H1 (cell line): ENCODE results near the gene NRXN3.

Experiments used
- ASH2L ChIP-seq: fragments of 200-600, 300-600 bp; sonication (generic); IDR thresholded peaks from one replicate; pipeline ENCODE4 v1.7.1; 2017; ENCODE audit warnings: low read length
- ATF3 ChIP-seq: IDR thresholded peaks from 2 replicates; pipeline ENCODE4 v1.6.1; 2011; ENCODE audit warnings: low read depth, mild to moderate bottlenecking, low read length; ENCODE audit not compliant: insufficient read depth
- BACH1 ChIP-seq: IDR thresholded peaks from 2 replicates; pipeline ENCODE4 v1.6.1; 2012; ENCODE audit warnings: low read length, improper control_type of control experiment
- CEBPB ChIP-seq: IDR thresholded peaks from 2 replicates; pipeline ENCODE4 v1.6.1; 2012; ENCODE audit warnings: low read depth, low read length
- CTCF ChIP-seq, 3 experiments: IDR thresholded peaks; 1 replicate in 2 of 3; 2 replicates in 1 of 3; pipeline versions ENCODE4 v1.5.1 to v1.6.1; 2011; ENCODE audit warnings: low read length in 3 of 3, mild to moderate bottlenecking in 3 of 3, inconsistent platforms in 2 of 3, low read depth in 1 of 3, moderate library complexity in 1 of 3; ENCODE audit not compliant: insufficient read depth in 1 of 3; ENCODE audit errors: control extremely low read depth in 1 of 3
- EZH2 ChIP-seq: fragments of 200-600 bp; sonication (generic); IDR thresholded peaks from 2 replicates; pipeline ENCODE4 v1.7.1; 2012; ENCODE audit warnings: low read depth, mild to moderate bottlenecking, moderate library complexity, low read length, inconsistent platforms; ENCODE audit not compliant: severe bottlenecking
- FOSL1 ChIP-seq: IDR thresholded peaks from 2 replicates; pipeline ENCODE4 v1.6.1; 2011; ENCODE audit warnings: mild to moderate bottlenecking, low read depth, low read length, moderate library complexity; ENCODE audit not compliant: insufficient read depth
- JUN ChIP-seq: IDR thresholded peaks from 2 replicates; pipeline ENCODE4 v1.6.1; 2011; ENCODE audit warnings: low read depth, mild to moderate bottlenecking, improper control_type of control experiment, low read length
- MAX ChIP-seq: IDR thresholded peaks from 2 replicates; pipeline ENCODE4 v1.6.1; 2012; ENCODE audit warnings: inconsistent platforms
- POLR2AphosphoS5 ChIP-seq: IDR thresholded peaks from 2 replicates; pipeline ENCODE4 v1.6.1; 2011; ENCODE audit warnings: low read depth, low read length
- TCF12 ChIP-seq: IDR thresholded peaks from 2 replicates; pipeline ENCODE4 v1.6.1; 2011; ENCODE audit warnings: low read depth, mild to moderate bottlenecking, low read length
- YY1 ChIP-seq: IDR thresholded peaks from 2 replicates; pipeline ENCODE4 v1.6.1; 2011; ENCODE audit warnings: low read depth, mild to moderate bottlenecking, low read length

GRCh38 chr14:79165471-79166090 lies 995.4 kb downstream of the NRXN3 start:
- TF ChIP-seq YY1: no peak
- no peak for TF ChIP-seq CTCF (IDR thresholded peaks at IDR 0.05; ENCODE audit: control extremely low read depth in 1 of 3, insufficient read depth in 1 of 3, low read depth in 1 of 3, low read length in 3 of 3)
- no peak for TF ChIP-seq CEBPB
- TF ChIP-seq POLR2AphosphoS5: no peak
- no peak for TF ChIP-seq JUN
- no peak for TF ChIP-seq TCF12
- no peak for TF ChIP-seq ASH2L
- no peak for TF ChIP-seq MAX
- no peak for TF ChIP-seq FOSL1
- TF ChIP-seq BACH1: no peak
- TF ChIP-seq ATF3: no peak
- no peak for TF ChIP-seq EZH2
